Measurements from ENCODE around the gene PHYHD1.
"Not testable (repeated sequence)": the region's sequence is repeated elsewhere in the genome, so short reads cannot be mapped to it uniquely, and the experiment has no call there.

The PHYHD1 gene

DNA sequence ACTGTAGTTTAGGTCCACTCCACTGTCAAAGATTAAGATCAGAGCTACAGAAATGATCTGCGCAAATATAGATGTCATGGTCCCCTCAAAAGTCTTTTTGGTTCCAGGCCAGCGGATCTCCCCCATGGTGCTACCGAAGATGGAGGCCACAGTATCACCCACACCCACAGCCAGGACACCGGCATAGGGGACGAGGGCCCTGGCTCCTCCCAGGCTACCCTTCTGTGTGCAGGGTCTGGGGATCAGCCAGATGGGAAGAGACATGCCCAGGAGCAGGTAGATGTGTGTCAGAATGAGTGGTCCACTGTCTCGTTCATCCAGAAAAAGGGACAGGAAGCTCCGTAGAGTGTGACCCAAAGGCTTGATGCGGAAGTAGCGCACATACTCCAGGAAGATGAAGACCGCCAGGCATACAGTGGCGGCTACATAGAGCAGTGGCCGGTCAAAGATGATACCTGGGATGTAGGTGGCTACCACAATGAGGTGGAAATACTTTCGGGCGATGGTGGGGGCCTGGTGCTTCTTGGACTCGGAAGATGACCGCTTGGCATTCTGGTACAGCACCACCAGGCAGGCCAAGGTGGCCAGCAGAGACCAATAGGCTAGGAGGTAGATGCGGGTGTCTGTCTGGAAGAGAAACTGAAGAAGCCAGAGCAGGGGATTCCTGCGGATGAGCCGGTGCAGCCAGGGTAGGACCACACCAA, 25.2 kb downstream of the PHYHD1 start:
- no peak for DNase-seq
- intact Hi-C loops (cut with DNase I; ENCODE audit: low total_unique reads) = no loop called here
- Histone ChIP-seq H3K9me3 (no peaks in the 10 kb centered on the region), H3K27me3 (no peaks in the 10 kb centered on the region), H3K27ac (no peak overlapping the region), H3K4me3 (peak overlapping the region in 1 of 2 donors; percentile 92), H3K36me3 (peaks cover 0 to 60% (median 12%) of the 10 kb centered on the region in 3 donors), H3K4me1 (peaks cover 0 to 27% (median 13%) of the 10 kb centered on the region in 4 donors)
- TF ChIP-seq CTCF (IDR thresholded peaks at IDR 0.05) = no peak

DNA sequence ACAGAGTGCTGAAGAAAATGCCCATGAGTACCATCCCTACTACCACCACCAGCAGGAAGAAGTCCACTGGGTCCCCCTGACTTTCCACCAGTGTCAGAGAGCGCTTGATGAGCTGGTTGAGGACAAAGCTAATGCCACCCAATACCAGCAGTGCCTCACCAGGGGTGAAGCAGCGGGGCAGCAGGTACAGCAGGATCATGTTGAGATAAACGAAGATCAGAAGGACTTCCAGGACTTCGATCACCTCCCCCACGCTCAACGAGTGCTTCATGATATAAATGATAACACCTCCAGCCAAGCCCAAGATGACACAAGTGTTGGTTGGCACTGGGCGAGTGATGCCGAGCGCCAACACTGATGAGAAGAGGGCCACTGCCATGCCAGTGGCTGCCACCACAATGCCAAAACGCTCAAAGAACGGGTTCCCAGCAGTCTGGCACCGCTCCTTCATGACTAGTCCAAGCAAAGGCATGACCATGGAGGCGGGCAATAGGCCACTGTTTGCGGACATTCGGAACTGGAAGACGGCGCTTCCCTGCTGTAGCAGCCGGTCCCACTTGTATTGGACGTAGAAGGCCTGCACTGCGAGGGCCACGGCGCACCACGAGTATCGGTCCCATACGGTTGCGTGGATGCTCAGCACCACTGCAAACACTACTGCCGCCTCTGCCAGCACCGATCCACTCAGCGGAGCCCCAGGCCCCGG, 25.9 kb downstream of the PHYHD1 start:
- no peak for DNase-seq
- Histone ChIP-seq H3K36me3 (peaks cover 0 to 56% (median 13%) of the 10 kb centered on the region in 3 donors), H3K4me3 (peak overlapping the region; percentile 92 to 96), H3K27me3 (no peaks in the 10 kb centered on the region), H3K4me1 (peaks cover 0 to 27% (median 13%) of the 10 kb centered on the region in 4 donors), H3K9me3 (no peaks in the 10 kb centered on the region), H3K27ac (peak overlapping the region; percentile 87 to 96)
- TF ChIP-seq CTCF (IDR thresholded peaks at IDR 0.05) = no peak
- intact Hi-C loops (cut with DNase I; ENCODE audit: low total_unique reads) = no loop called here

DNA sequence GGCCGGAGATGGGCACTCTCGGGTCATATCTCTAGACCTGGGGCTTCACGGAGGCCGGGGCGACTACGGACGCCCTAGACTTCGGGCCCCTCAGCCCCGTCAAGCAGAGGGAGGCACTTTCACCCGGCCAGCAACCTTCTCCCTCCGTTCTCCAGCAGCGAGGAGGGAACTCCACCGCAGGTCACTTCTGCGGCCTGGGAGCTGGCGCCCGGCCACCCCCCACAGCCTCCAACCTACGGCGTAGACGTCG, 26.4 kb downstream of the PHYHD1 start:
- Histone ChIP-seq H3K9me3 (no peaks in the 10 kb centered on the region), H3K4me3 (peak overlapping the region; percentile 92 to 96), H3K4me1 (peaks cover 0 to 27% (median 13%) of the 10 kb centered on the region in 4 donors), H3K27ac (peak overlapping the region; percentile 87 to 96), H3K27me3 (no peaks in the 10 kb centered on the region), H3K36me3 (peaks cover 0 to 56% (median 12%) of the 10 kb centered on the region in 3 donors)
- TF ChIP-seq CTCF (IDR thresholded peaks at IDR 0.05) = no peak
- no peak for DNase-seq
- intact Hi-C loops (cut with DNase I; ENCODE audit: low total_unique reads) = no loop called here

GRCh38 chr9:128947527-128948301, 26.9 kb downstream of the PHYHD1 start, which contains the start of the genes DOLK and NUP188:
TSS of gene DOLK (minus strand) at chr9:128947603. CDS start at chr9:128947303, 300 bp downstream.
TSS of gene NUP188 (plus strand) at chr9:128947699. CDS start at chr9:128947720, 21 bp downstream.
- Histone ChIP-seq H3K27ac (peak within 1 kb of the TSS; percentile 87 to 96), H3K27me3 (no peaks in the 10 kb centered on the region), H3K4me3 (peak within 1 kb of the TSS; percentile 92 to 96), H3K36me3 (peaks cover 0 to 56% (median 8%) of the 10 kb centered on the region in 3 donors), H3K9me3 (no peaks in the 10 kb centered on the region), H3K4me1 (peaks cover 0 to 27% (median 13%) of the 10 kb centered on the region in 4 donors)
- DNase-seq = peak; percentile 95 to 97
- TF ChIP-seq CTCF (IDR thresholded peaks at IDR 0.05) = no peak
- intact Hi-C loops (cut with DNase I; ENCODE audit: low total_unique reads) = no loop called here

DNA sequence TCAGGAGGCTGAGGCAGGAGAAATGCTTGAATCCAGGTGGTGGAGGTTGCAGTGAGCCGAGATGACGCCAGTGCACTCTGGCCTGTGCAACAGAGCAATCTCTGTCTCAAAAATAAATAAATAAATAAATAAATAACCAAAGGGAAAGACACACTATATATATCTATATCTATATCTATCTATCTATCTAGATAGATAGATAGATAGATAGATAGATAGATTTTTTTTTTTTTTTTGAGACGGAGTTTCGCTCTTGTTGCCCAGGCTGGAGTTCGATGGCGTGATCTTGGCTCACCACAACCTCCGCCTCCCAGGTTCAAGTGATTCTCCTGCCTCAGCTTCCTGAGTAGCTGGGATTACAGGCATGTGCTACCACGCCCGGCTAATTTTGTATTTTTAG, 40.6 kb downstream of the PHYHD1 start:
- H3K9me3 ChIP-seq; H3K27ac ChIP-seq; DNase-seq; H3K27me3 ChIP-seq; H3K4me1 ChIP-seq; intact Hi-C loops (cut with DNase I; ENCODE audit: low total_unique reads); H3K4me3 ChIP-seq: not testable (repeated sequence)
- peaks cover 39 to 80% (median 44%) of the 10 kb centered on the region in 3 donors for H3K36me3 ChIP-seq

Data from tibial artery (tissue), 4 donors.